Nephron (organoid): ENCODE data around the gene DCDC2.
A peak's percentile ranks its signal among the peaks of the same experiment; 100 is the strongest.
"Not testable (repeated sequence)": the region's sequence is repeated elsewhere in the genome, so short reads cannot be mapped to it uniquely, and the experiment has no call there.

Source experiments
- H3K27ac Mint-ChIP-seq, 3 experiments: 2 replicates each; pipeline ENCODE4 v1.8.0; 2020; ENCODE audit warnings: mixed read lengths in 3 of 3, mild to moderate bottlenecking in 2 of 3, moderate library complexity in 1 of 3
- H3K27me3 Mint-ChIP-seq: 2 replicates; pipeline ENCODE4 v1.8.0; 2021; ENCODE audit warnings: low read depth, mild to moderate bottlenecking, moderate library complexity, mixed read lengths
- H3K36me3 Mint-ChIP-seq: 2 replicates; pipeline ENCODE4 v1.8.0; 2020; ENCODE audit warnings: low read depth, mixed read lengths
- H3K4me1 Mint-ChIP-seq: 2 replicates; pipeline ENCODE4 v1.8.0; 2020; ENCODE audit warnings: mixed read lengths
- H3K4me3 Mint-ChIP-seq, 3 experiments: 2 replicates each; pipeline ENCODE4 v1.8.0; 2020; ENCODE audit warnings: mild to moderate bottlenecking in 3 of 3, mixed read lengths in 3 of 3, moderate library complexity in 2 of 3
- H3K9me3 Mint-ChIP-seq: 2 replicates; pipeline ENCODE4 v1.8.0; 2020; ENCODE audit warnings: mixed read lengths
- CTCF ChIP-seq, 3 experiments: fragments of 200-600 bp; sonication (generic); IDR thresholded peaks; one replicate each; pipeline ENCODE4 v1.5.0; 2021; ENCODE audit warnings: antibody characterized with exemption in 3 of 3; ENCODE audit not compliant: unreplicated experiment in 3 of 3

Gene DCDC2

DNA sequence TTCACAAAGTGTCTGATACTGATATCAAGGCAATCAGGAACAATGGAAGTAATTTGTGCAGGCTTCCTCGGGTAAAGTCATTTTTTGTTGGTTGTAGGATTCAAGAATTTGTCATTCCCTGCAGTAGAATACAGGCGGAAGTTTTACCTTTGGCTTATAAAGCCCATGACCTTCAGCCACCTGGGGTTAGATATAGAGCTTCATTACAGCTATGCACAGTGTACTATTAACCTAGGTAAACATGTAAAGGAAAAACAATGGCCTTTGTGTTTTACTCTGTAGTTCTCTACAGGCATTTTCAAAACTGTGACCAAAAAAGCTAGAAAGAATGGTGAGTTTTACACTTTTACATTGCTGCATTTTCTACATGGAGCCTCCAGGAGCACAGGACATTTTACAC, 116.9 kb downstream of the DCDC2 start:
- Mint-ChIP-seq H3K4me1 (no peaks in the 10 kb centered on the region), H3K9me3 (peaks cover 8% of the 10 kb centered on the region), H3K27me3 (no peaks in the 10 kb centered on the region), H3K4me3 (no peak overlapping the region), H3K36me3 (peaks cover 11% of the 10 kb centered on the region), H3K27ac (peak overlapping the region in 1 of 3 experiments; percentile 4)
- no peak for TF ChIP-seq CTCF (IDR thresholded peaks at IDR 0.05; ENCODE audit: unreplicated experiment in 3 of 3)

GRCh38 chr6:24240380-24240928, 117.4 kb downstream of the DCDC2 start:
- H3K4me1 Mint-ChIP-seq, result no peaks in the 10 kb centered on the region
- no peak overlapping the region for H3K4me3 Mint-ChIP-seq
- no peaks in the 10 kb centered on the region for H3K27me3 Mint-ChIP-seq
- TF ChIP-seq CTCF (IDR thresholded peaks at IDR 0.05; ENCODE audit: unreplicated experiment in 3 of 3), result no peak
- H3K9me3 Mint-ChIP-seq, result peaks cover 8% of the 10 kb centered on the region
- peaks cover 11% of the 10 kb centered on the region for H3K36me3 Mint-ChIP-seq
- H3K27ac Mint-ChIP-seq, result peak overlapping the region in 1 of 3 experiments; percentile 4

- peaks cover 19% of the 10 kb centered on the region for H3K36me3 Mint-ChIP-seq
- no peak overlapping the region for H3K4me3 Mint-ChIP-seq
- H3K4me1 Mint-ChIP-seq, result no peaks in the 10 kb centered on the region
- peaks cover 8% of the 10 kb centered on the region for H3K9me3 Mint-ChIP-seq
- no peaks in the 10 kb centered on the region for H3K27me3 Mint-ChIP-seq
- H3K27ac Mint-ChIP-seq, result no peak overlapping the region
- no peak for TF ChIP-seq CTCF (IDR thresholded peaks at IDR 0.05; ENCODE audit: unreplicated experiment in 3 of 3)
Observed at GRCh38 chr6:24238700-24239099, 119.2 kb downstream of the DCDC2 start.

GRCh38 chr6:24236779-24237178, 121.1 kb downstream of the DCDC2 start:
- H3K27me3 Mint-ChIP-seq, H3K9me3 Mint-ChIP-seq, H3K27ac Mint-ChIP-seq, H3K4me3 Mint-ChIP-seq, H3K4me1 Mint-ChIP-seq: not testable (repeated sequence)
- H3K36me3 Mint-ChIP-seq, result peaks cover 19% of the 10 kb centered on the region

GRCh38 chr6:24233813-24234442, 123.9 kb downstream of the DCDC2 start:
- no peak overlapping the region for H3K4me3 Mint-ChIP-seq
- no peak for TF ChIP-seq CTCF (IDR thresholded peaks at IDR 0.05; ENCODE audit: unreplicated experiment in 3 of 3)
- peaks cover 8% of the 10 kb centered on the region for H3K9me3 Mint-ChIP-seq
- peaks cover 19% of the 10 kb centered on the region for H3K36me3 Mint-ChIP-seq
- H3K27me3 Mint-ChIP-seq, result no peaks in the 10 kb centered on the region
- no peak overlapping the region for H3K27ac Mint-ChIP-seq
- peaks cover 13% of the 10 kb centered on the region for H3K4me1 Mint-ChIP-seq

DNA sequence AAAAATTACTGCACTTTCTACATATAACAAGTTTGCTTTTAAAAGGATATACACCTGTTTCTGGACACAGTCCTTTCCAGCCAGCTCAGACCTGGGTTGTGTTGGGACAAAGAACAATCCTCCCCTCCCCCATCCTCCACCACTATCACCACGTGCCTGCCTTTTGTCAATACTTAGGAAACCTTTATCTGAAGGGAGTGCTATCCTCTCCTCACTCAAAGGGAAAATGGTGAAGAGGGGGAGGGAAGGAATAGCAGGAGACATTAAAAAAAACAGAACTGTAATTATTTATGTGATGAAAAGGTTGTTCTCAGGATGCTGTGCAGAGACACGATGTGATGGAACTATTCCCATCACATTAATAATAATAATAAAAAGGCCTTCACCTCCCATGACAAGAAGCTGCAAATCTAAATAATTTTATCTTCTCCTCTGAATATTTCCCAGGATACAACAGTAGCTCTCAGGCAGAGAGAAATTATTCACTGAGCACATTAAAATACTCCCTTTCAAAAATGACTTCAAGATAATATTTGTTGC, 126.4 kb downstream of the DCDC2 start:
- Mint-ChIP-seq H3K27me3 (no peaks in the 10 kb centered on the region), H3K4me1 (peaks cover 35% of the 10 kb centered on the region), H3K4me3 (no peak overlapping the region), H3K27ac (peak overlapping the region in 2 of 3 experiments; percentile 77), H3K9me3 (peaks cover 3% of the 10 kb centered on the region), H3K36me3 (peaks cover 8% of the 10 kb centered on the region)
- TF ChIP-seq CTCF (IDR thresholded peaks at IDR 0.05; ENCODE audit: unreplicated experiment in 3 of 3), result no peak
